ENCODE measurements around the gene PIM3. TPM values are rescaled to one million over a fixed set of nuclear protein-coding genes. Genes with fewer than 3 reads are reported as not detected.
"Not testable (repeated sequence)": the region's sequence is repeated elsewhere in the genome, so short reads cannot be mapped to it uniquely, and the experiment has no call there.

Gene PIM3
- total and polyA plus RNA-seq, 10 of the 15 experiments (the other 5 are each of a cell fraction or from before 2014, with no cell fraction given) = 0.31 to 60.8 (median 12.4) TPM

DNA sequence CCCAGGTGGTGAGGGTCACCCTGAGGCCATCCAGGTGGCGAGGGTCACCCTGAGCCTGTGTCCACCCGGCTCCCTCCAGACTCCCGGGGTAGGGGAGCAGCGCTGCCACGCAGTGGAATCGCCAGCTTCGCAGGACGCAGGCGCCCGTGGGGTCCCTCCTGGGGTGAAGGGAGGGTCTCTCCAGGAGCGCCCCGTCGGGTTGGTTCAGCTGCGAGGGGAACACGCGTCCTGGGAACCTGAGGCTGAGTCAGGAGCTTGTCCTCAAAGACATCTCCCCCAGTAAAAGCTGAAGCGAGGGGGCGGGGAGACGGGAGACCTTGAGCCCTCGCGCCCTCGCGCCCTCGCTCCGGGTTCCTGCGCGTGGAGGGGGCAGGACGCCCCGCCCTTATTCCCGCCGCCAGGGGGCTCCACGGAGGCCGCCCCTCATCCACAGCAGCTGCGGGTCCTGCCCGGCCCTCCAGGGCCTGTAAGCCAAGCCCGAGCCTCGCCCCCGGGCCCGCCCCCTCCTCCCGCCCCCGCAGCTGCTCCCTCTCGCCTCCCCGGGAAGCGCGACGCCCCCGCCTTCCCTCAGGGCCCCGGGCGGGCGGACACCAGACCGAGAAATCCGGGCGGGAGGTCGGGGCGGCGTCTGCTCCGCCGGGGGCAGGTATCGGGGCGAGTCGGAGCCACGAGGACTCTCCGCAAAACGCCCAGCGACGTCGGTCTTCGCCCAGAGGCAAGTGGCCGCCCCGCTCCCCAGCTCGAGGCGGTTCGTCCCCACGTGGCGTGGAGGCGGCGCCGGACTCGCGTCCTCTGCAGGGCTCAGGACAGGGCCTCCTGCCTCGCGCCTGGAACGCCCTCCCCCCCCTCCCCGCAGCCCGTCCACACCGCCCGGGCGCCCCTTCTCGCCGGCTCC lies 22.8 kb downstream of the PIM3 start (continued):
- TF ChIP-seq, protein P1, sequence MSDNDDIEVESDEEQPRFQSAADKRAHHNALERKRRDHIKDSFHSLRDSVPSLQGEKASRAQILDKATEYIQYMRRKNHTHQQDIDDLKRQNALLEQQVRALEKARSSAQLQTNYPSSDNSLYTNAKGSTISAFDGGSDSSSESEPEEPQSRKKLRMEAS (IDR thresholded peaks at IDR 0.05; ENCODE audit: low read depth, low read length) = no peak
- TF ChIP-seq ASH2L (IDR thresholded peaks at IDR 0.05; ENCODE audit: borderline replicate concordance, low read depth) (no peak), EGR1 (IDR thresholded peaks at IDR 0.05; ENCODE audit: borderline replicate concordance in 1 of 2, low read depth in 2 of 2, low read length in 2 of 2) (peak in 1 of 2 experiments; percentile 41; a peak in 2 of 3 replicates)

DNA sequence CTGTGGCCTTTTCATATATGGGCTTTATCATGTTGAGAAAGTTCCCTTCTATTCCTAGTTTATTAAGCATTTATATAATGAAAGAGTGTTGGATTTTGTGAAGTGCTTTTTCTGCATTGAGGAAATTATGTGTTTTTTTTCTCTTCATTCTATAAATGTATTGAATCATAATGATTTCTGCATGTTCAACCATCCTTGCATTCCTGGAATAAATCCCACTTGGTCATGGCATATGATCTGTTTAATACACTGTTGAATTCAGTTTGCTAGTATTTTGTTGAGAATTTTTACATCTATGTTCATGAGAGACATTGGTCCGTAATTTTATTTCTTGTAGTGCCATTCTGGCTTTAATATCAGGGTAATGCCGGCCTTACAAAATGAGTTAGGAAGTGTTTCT lies 25.8 kb downstream of the PIM3 start:
- RAD21 ChIA-PET (ENCODE audit: unreplicated experiment) = no interaction called here
- Histone ChIP-seq H3K4me1 (ENCODE audit: control insufficient read depth, insufficient read depth, low read length) (no peaks in the 10 kb centered on the region; the same call in 1 of the 2 replicates), H3K4me3 (no peak overlapping the region), H2AFZ (ENCODE audit: control insufficient read depth, low read depth, low read length) (no peak overlapping the region), H3K9me3 (replicated peaks; ENCODE audit: control insufficient read depth, insufficient read depth, low read length) (peaks cover 2% of the 10 kb centered on the region; the same call in 2 of the 3 replicates), H3K79me2 (ENCODE audit: control insufficient read depth, insufficient read depth, low read length) (no peaks in the 10 kb centered on the region), H3K36me3 (ENCODE audit: control insufficient read depth in 2 of 2, insufficient read depth in 2 of 2, low read length in 1 of 2) (no peaks in the 10 kb centered on the region), H3K9ac (ENCODE audit: control insufficient read depth, insufficient read depth, low read length) (no peak overlapping the region), H3K27me3 (replicated peaks in 1 of 2; ENCODE audit: control insufficient read depth in 2 of 2, insufficient read depth in 2 of 2, low read length in 1 of 2) (no peaks in the 10 kb centered on the region; a peak in 1 of 4 replicates), H3K4me2 (ENCODE audit: control insufficient read depth, insufficient read depth) (no peak overlapping the region), H3K27ac (ENCODE audit: control insufficient read depth, insufficient read depth) (no peak overlapping the region), H4K20me1 (ENCODE audit: control insufficient read depth, insufficient read depth) (no peaks in the 10 kb centered on the region)
- FAIRE-seq = no peak
- SMC1A ChIA-PET (ENCODE audit: uncharacterized antibody, unreplicated experiment) = interaction anchor here (1.2 kb wide), 1 partner anchor 9 kb away, joined by 5 read pairs; no protein-coding TSS in a partner anchor
- intact Hi-C loops (cut with micrococcal nuclease; ENCODE audit: unreplicated experiment) (no loop called here), in situ Hi-C loops (cut with MboI) (no loop called here)
- WGBS (ENCODE audit: insufficient coverage, insufficient replicate concordance, low lambda C conversion rate, missing lambda C conversion rate) = 69% methylated on average over 2 of the region's 2 CpGs
- CTCF ChIA-PET = interaction anchor here (1.7 kb wide), 1 partner anchor 44 kb away, joined by 4 read pairs; no protein-coding TSS in a partner anchor
- no TSS peak for BruUV-seq (replicated peaks)
- TF ChIP-seq ZZZ3 (IDR thresholded peaks at IDR 0.05; ENCODE audit: control insufficient read depth, insufficient read length, low read depth) (no peak), POLR2AphosphoS5 (IDR thresholded peaks at IDR 0.05; ENCODE audit: low read length) (no peak), JUNB (IDR thresholded peaks at IDR 0.05) (no peak), BCL11A (IDR thresholded peaks at IDR 0.05; ENCODE audit: low read depth, low read length) (no peak), POU2F2 (IDR thresholded peaks at IDR 0.05; ENCODE audit: borderline replicate concordance, low read depth, low read length) (no peak), WRNIP1 (IDR thresholded peaks at IDR 0.05; ENCODE audit: borderline replicate concordance, low read depth, low read length) (no peak)
- TF ChIP-seq, protein P2, sequence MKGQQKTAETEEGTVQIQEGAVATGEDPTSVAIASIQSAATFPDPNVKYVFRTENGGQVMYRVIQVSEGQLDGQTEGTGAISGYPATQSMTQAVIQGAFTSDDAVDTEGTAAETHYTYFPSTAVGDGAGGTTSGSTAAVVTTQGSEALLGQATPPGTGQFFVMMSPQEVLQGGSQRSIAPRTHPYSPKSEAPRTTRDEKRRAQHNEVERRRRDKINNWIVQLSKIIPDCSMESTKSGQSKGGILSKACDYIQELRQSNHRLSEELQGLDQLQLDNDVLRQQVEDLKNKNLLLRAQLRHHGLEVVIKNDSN (IDR thresholded peaks at IDR 0.05; ENCODE audit: borderline replicate concordance, extremely low read length, insufficient read depth, low read depth, low read length) = no peak
- ATAC-seq = no peak
- no peak for DNase-seq (ENCODE audit: low read depth, low spot score)
- POLR2A ChIA-PET = no interaction called here

DNA sequence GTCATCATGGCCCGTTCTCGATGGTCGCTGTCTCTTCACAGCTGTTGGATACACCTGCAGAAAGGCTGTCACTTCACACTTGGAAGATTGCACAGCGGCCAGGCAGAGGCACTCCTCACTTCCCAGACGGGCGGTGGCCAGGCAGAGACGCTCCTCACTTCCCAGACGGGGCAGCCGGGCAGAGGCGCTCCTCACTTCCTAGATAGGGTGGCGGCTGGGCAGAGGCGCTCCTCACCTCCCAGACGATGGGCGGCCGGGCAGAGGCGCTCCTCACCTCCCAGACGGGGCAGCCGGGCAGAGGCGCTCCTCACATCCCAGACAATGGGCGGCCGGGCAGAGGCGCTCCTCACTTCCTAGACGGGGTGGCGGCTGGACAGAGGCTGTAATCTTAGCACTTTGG lies 29.3 kb downstream of the PIM3 start:
- in situ Hi-C loops (cut with MboI); DNase-seq (ENCODE audit: low read depth, low spot score); BruUV-seq (replicated peaks); H3K4me2 ChIP-seq (ENCODE audit: control insufficient read depth, insufficient read depth); H3K27ac ChIP-seq (ENCODE audit: control insufficient read depth, insufficient read depth); H2AFZ ChIP-seq (ENCODE audit: control insufficient read depth, low read depth, low read length); H3K4me1 ChIP-seq (ENCODE audit: control insufficient read depth, insufficient read depth, low read length); POLR2A ChIA-PET; H3K36me3 ChIP-seq (ENCODE audit: control insufficient read depth in 2 of 2, insufficient read depth in 2 of 2, low read length in 1 of 2); FAIRE-seq; H3K4me3 ChIP-seq; H4K20me1 ChIP-seq (ENCODE audit: control insufficient read depth, insufficient read depth); H3K9me3 ChIP-seq (replicated peaks; ENCODE audit: control insufficient read depth, insufficient read depth, low read length); RAD21 ChIA-PET (ENCODE audit: unreplicated experiment); ATAC-seq; H3K79me2 ChIP-seq (ENCODE audit: control insufficient read depth, insufficient read depth, low read length); H3K9ac ChIP-seq (ENCODE audit: control insufficient read depth, insufficient read depth, low read length); intact Hi-C loops (cut with micrococcal nuclease; ENCODE audit: unreplicated experiment); H3K27me3 ChIP-seq (replicated peaks in 1 of 2; ENCODE audit: control insufficient read depth in 2 of 2, insufficient read depth in 2 of 2, low read length in 1 of 2): not testable (repeated sequence)
- ChIA-PET SMC1A (ENCODE audit: uncharacterized antibody, unreplicated experiment) (interaction anchor here (1.3 kb wide), 1 partner anchor 59 kb away, joined by 4 read pairs; no protein-coding TSS in a partner anchor), CTCF (interaction anchor here (1.5 kb wide), 1 partner anchor 41 kb away, joined by 5 read pairs; no protein-coding TSS in a partner anchor)
- 78% methylated on average over 21 of the region's 24 CpGs for WGBS (ENCODE audit: insufficient coverage, insufficient replicate concordance, low lambda C conversion rate, missing lambda C conversion rate)
